NOMO-1 (cell line): Measurements from ENCODE around the gene SLC7A4.

Source experiments
- DNase-seq, 2 experiments: peaks; one replicate each; lab custom pipeline; 2025; ENCODE audit not compliant: unreplicated experiment in 2 of 2; lab: John Stamatoyannopoulos, UW

Gene SLC7A4

GRCh38 chr22:20989323-20990138, 42.8 kb downstream of the SLC7A4 start:
- no peak for DNase-seq

- no peak for DNase-seq
Observed at GRCh38 chr22:20988573-20989322, 43.6 kb downstream of the SLC7A4 start.

- DNase-seq = no peak
Observed at GRCh38 chr22:20987375-20987774, 45.0 kb downstream of the SLC7A4 start.

DNA sequence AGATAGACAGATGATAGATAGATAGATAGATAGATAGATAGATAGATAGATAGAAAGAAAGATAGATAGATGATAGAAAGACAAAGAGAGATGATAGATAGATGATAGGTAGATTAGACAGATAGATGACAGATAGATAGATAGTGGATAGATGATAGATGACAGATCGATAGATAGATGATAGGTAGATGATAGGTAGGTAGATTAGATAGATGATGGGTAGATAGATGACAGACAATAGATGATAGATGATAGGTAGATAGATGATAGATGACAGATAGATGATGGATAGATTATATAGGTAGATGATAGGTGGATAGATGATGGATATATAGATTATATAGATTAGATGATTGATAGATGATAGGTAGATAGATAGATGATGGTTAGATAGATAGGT, 46.0 kb downstream of the SLC7A4 start:
- no peak for DNase-seq

- DNase-seq = no peak
Observed at GRCh38 chr22:20985720-20986119, 46.6 kb downstream of the SLC7A4 start.

GRCh38 chr22:20983081-20983771, 49.1 kb downstream of the SLC7A4 start:
- no peak for DNase-seq

- no peak for DNase-seq
Observed at GRCh38 chr22:20982563-20982882, 49.8 kb downstream of the SLC7A4 start.

DNA sequence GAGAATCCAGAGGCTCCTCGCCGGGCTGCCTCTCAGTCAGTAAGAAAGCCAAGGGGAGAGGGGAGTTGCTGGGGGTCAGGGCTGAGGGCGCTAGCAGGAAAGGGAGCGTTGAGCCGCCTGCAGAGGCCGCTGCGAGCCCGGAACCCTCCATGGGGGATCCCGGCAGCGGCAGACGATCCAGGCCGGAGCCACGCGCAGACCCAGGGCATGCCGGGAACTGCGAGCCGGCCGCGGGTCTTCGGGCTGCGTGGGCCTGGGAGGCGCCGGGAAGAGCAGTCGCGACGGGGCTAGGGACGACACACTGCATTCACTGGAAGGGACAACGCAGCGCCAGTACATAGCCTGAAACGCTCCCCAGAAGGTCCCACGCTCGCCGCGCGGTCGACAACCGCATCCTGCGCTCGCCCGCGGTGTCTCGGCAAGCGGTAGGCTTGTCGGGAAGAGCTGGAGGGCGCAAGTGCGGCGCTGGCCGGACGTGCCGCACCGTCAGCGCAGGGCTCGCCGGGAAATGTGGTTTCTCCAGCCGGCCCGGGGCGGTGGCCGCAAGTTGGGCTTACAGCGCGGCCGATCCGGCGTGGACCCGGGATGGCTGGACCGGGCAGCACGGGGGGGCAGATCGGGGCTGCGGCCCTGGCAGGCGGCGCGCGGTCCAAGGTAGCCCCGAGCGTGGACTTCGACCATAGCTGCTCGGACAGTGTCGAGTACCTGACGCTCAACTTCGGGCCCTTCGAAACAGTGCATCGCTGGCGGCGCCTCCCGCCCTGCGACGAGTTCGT, 50.4 kb downstream of the SLC7A4 start, which contains the start of gene LZTR1:
Gene LZTR1, plus strand, starts transcription at position 511 of the 776 bp plus-strand sequence. Its CDS starts 75 bp downstream, at position 586.
- peak; percentile 75 to 88 for DNase-seq

DNA sequence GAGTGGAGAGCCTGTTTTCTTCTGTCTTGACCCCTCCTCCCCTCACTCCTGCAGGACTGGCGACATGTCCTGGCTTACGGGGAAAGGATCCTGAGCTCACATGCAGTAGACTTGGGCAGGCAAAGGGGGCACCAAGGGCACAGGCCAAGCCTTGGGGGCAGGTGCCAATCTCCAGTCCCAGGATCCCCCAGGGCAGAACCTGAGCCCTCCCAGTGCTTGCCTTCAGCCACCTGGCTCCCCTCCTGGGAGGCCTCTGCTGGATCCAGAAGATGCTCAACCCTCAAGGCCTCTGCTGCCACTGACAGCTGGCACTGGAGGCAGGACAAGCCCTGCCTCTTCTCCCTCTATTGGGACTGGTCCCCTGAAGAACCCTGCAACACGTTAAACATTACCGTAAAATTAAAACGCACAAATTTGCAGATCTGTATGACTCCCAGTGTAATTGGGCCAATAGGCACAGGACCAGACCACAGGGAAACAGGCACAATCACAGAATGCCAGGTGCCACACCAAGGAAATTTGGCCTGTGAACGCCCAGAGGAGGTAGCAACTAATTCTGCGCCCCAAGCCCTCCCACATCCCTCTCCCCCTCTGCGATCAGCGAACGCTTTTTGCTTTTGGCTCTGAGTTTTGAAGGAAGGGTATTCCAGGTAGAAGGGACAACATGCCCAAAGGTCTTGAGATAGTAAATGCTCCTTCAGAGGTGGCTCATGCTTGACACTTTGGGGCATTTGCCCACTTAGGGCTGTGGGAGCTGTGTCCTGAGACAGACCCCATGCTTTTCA, 51.2 kb downstream of the SLC7A4 start:
- DNase-seq = no peak

DNA sequence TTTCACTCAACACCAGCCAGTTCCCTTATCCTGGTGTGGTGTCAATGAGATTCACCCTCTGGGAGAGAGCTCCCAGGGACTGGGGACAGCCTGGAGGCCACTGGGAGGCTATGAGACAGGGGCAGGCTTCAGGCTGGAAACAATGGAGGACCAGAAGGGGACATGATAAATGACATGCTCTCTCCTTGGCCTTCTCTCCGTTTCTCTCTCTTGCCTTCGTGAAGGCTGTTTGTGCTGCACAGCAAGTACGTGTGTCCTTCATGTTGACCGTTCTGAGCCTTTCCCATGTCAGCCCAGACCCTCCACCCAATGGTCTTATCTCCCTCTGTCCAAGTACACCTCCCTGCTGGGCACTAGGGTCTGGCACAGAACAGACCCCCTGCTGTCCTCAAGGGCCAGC, 51.8 kb downstream of the SLC7A4 start:
- no peak for DNase-seq

DNA sequence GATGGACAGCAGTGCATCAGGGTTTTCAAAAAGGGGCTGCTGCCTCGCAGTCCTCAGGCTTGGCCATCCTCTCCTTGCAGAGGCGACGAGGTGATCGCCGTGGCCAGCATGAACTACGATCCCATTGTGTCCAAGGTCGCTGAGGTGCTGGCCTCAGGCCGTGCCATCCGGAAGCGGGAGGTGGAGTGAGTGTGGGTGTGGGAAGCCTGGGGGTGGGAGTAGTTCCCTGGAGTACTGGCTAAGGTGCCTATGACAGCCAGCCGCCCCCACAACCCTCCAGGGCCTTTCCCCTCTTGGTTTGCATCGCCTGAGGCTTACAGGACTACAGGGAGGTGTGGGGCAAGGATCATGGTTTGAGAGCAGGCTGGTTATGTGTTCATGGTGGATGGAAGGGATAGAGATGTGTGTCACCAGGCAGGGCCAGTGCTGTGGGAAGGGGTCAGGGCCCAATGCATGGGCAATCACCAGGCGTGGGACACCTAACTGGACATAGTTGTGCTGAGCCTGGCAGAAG, 52.4 kb downstream of the SLC7A4 start:
- DNase-seq = no peak

DNA sequence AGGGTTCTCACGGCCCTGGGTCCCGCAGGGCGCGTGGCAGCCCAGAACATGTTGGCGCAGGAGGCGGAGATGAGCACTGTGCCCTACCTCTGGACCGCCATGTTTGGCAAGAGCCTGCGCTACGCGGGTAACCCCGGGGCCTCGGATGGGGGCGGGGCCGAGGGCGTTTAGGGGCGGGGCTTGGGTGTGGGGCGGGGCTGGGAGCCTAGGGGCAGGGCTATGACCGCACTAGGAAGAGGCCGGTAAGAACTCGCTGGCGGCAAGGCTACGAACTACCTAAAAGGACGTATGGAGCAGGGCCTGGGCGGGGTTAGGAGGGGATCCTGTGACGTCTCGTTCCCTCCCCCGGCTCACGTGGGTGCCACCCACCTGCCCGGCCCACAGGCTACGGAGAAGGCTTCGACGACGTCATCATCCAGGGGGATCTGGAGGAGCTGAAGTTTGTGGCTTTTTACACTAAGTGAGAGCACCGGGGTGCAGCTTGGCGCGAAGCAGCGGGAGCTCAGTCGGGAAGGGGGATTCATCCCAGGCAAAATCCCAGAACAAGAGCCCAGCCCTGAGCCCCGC, 53.0 kb downstream of the SLC7A4 start:
- DNase-seq = no peak
